Measurements from ENCODE around the gene WDR88.

GRCh38 chr19:33089010-33089409 is 42.9 kb upstream of the WDR88 start:
- TF ChIP-seq POLR2A (IDR thresholded peaks at IDR 0.05) (no peak), CTCF (IDR thresholded peaks at IDR 0.05 in 4 of 5, conservative IDR thresholded peaks at IDR 0.05 in 1 of 5) (no peak)

Measured in gastrocnemius medialis (tissue), 4 donors.